ENCODE data around the gene SELENON. TPM values are rescaled to one million over a fixed set of nuclear protein-coding genes. Genes with fewer than 3 reads are reported as not detected.

Gene SELENON
- polyA plus RNA-seq, 12 donors, result 46.6 to 86.5 (median 57.8) TPM; not detected in 1

DNA sequence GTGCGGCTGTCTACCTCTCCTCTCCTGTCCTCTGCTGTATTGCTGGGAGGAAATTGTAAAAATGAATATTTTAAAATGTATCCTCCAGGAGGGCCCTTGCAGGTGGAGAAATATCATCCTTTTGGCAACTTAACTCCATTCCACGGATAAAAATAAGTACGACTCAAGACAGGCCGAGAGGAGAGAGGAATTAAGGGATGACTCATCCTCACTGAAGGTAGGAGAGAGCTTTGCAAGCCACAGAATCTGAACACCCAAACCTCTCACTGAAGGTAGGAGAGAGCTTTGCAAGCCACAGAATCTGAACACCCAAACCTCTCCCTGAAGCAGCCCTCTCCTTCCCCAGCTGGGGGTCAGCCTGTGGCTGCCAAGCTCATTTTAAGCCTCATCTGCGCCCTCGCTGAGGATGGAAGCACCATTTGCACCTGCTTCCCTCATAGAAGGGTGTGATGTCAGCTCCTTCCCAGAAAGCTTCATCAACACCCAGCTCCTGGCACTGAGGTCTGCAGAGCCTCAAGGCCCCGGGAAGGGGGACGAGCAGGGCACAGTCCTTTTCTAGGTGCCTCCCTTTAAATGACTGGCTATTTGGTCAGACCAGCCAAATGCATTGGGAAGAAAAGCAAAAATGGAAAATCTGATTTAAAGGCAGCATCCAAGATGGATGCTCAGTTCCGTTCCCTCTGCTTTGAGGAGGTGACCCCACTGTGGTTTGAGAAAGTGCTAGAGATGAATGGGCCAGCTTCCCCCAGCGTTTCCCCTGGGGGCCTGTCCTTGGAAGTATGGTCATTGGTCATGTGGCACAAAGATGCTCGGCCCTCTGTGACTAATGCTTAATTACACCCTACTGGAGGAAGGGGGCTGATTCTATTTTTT is 12.9 kb upstream of the SELENON start:
- no peak for DNase-seq

DNA sequence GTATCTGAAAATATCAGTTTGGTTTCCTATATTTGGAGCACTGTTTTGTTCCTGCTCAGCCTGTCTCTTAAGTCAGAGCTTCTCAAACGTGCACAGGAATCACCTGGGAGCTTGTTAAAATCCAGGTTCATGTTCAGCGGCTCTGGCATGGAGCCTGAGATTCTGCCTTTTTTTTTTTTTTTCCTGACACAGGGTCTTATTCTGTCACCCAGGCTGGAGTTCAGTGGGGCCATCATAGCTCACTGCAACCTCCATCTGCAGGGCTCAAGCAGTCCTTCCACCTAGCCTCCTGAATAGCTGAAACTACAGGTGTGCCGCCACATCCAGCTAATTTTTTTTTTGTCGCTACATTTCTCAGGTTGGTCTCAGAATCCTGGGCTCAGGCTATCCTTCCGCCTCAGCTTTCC is 12.2 kb upstream of the SELENON start:
- no peak for DNase-seq

- DNase-seq, result no peak
These were observed 9.5 kb upstream of the SELENON start for GRCh38 chr1:25790472-25790871.

- DNase-seq, result no peak
These were observed 7.9 kb upstream of the SELENON start for GRCh38 chr1:25792115-25792514.

GRCh38 chr1:25793585-25794170 is 6.3 kb upstream of the SELENON start:
- DNase-seq, result no peak

DNA sequence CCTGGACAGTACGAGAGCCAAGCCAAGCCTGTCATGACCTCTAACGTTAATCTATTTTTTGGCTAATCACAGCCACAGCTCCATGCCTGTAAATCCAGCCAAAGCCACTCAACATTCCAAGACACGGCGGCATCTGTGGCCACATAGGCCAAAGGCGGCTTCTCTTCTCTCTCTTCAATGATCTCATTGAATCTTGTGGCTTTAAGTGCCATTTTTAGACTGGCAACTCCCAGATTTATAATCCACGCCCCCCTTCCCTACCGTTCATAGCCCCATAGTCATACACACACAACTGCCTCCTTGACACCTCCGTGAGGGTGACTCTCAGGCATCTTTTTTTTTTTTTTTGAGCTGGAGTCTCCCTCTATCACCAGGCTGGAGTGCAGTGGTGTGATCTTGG is 5.7 kb upstream of the SELENON start:
- DNase-seq, result no peak

- DNase-seq, result no peak
These were observed 4.8 kb upstream of the SELENON start for GRCh38 chr1:25795211-25795610.

- DNase-seq, result no peak
These were observed 3.8 kb upstream of the SELENON start for GRCh38 chr1:25795946-25796810.

DNA sequence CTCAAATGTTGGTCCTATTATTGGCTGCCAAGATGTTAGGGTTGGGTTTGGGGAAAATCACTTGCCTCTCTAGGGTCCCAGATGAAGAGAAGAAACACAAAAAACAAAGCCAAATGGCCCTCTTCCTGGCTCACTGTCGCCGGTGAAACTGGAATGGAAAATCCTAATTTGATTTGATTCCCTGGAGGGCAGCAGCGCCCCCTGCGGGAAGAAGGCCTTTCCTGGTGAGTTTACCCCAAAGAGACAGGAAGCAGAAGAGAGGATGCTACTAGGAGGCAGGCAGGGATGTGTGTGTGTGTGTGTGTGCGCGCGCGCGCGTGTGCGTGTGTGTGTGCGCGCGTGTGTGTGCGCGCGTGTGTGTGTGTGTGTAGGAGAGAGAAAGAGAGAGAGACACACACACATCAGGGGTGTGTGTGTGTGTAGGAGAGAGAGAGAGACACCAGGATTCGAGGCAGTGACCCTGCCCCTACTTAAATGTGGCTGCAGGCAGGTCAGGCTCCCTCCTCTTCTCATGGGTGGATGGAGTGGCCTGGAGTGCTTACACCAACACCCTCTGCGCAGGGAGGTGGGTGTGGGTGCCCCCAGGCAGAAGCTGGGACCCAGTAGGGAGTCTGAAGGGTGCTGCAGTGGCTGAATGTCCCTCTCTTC is 3.1 kb upstream of the SELENON start:
- DNase-seq, result peak; percentile 76

DNA sequence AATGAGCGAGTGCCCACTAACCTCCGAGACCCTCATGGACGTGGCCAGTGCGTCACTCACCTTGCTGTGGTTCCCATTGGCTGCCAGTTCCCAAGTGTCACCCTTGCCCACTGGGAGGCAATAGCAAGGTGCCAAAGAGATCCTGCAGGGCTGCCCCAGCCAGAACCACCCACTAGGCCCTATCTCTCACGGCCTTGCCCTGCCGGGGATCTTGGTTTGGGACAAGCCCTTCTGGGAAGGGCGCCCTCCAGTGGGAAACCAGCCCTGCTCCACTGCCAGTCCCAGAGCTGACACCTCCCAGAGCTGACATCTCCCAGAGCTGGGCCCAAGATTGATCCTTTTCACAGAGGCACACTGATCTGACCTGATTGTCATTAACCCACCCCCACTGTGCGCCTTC is 2.1 kb upstream of the SELENON start:
- DNase-seq, result no peak

DNA sequence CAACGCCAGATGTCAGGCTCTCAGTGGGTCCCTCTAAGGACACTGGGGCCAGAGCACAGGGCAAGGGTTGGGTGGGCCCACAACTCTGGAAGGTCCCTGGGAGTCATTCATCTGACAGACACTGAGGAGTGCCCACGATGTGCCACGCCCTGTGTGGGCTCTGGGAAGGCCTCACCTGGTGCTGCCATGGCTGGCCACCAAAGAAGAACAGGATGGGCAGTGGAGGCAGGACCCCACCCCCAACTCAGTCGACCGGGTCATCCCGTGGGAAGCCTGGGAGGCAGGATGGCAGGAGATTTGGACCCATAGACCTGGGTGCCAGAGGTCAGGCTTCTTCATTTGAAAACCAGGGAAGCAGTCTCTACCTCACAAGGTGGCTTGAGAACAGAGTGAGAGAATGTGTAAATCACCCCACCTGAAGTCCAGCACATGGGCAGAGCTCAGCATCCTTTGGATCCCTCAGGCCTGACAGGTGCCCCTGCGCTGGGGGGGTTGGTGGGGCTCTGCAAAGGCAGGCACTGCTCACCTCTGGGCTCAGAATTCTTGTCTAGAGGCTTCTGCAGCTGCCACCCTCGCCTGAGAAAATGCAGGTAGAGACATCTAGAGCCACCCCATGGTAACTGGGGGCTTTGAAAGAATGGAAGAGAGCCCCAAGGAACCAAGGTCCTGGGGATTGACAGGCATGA is 1.2 kb upstream of the SELENON start:
- DNase-seq, result no peak

GRCh38 chr1:25799352-25799934 is 550 bp upstream of the SELENON start:
- DNase-seq, result peak; percentile 69

DNA sequence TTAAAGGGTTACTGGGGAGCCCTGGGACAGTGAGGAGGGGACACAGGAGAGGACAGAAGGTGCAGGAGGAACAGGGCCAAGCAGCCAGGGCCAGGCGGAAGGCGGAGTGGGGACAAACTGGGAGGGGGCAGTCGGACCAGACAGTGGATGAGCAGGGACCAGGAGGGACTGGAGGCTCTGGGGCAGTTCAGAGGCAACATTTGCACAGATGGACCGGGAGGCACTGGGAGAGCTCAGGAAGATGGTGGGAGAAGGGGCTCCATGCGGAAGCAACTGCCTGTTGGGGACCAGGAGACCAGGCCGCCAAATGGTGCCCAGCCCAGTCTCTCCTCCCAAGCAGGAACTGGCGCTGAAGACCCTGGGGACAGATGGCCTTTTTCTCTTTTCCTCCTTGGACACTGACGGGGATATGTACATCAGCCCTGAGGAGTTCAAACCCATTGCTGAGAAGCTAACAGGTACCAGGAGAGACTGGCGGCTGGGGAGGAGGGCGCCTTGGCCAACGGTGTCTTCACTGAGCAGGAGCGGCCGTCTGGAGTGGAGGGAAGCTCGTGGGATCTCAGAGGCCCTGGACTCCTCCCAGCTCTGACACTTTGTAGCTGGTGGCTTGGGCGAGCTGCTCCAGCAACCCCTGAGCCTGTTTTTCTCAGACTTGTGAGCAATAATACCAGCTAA is 847 bp downstream of the SELENON start:
- DNase-seq, result no peak

DNA sequence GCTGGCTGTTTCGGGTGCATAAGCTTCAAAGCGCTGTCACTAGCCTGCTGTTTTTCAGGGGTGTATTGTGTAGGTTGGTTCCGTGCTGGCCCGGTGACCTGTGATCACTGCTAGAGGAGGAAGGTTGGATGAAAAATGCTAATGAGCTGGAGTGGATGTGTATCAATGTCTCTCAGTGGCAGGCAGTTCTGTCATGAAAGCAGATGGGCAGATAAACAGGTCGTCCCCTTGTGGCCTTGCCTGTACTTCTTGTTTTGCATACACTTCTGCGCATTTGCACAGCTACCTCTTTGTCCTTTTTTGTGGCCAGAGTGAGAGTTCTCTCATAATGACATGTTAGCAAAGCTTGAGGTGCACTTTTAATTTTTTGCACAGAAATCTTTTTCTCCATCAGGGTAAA is 2.9 kb downstream of the SELENON start:
- no peak for DNase-seq

- no peak for DNase-seq
These were observed 3.4 kb downstream of the SELENON start for GRCh38 chr1:25803368-25803767.

- no peak for DNase-seq
These were observed 4.4 kb downstream of the SELENON start for GRCh38 chr1:25804244-25804963.

- no peak for DNase-seq
These were observed 5.2 kb downstream of the SELENON start for GRCh38 chr1:25804964-25805862.

- no peak for DNase-seq
These were observed 5.9 kb downstream of the SELENON start for GRCh38 chr1:25805863-25806225.

GRCh38 chr1:25806418-25806817 is 6.4 kb downstream of the SELENON start:
- DNase-seq, result no peak
